Osteocyte (in vitro differentiated cells): ENCODE results near the gene DNAH2. TPM values are rescaled to one million over a fixed set of nuclear protein-coding genes. Genes with fewer than 3 reads are reported as not detected.

Experiments
- DNase-seq: peaks from one replicate; pipeline ENCODE4 v3.0.0; 2021; ENCODE audit warnings: mixed read lengths; ENCODE audit not compliant: unreplicated experiment; ENCODE audit errors: extremely low spot score
- H3K27ac Mint-ChIP-seq: one replicate; pipeline ENCODE4 v1.8.0; 2021; ENCODE audit warnings: mild to moderate bottlenecking, mixed read lengths; ENCODE audit not compliant: unreplicated experiment
- H3K27me3 Mint-ChIP-seq: one replicate; pipeline ENCODE4 v1.8.0; 2021; ENCODE audit warnings: mixed read lengths; ENCODE audit not compliant: unreplicated experiment
- H3K36me3 Mint-ChIP-seq: one replicate; pipeline ENCODE4 v1.8.0; 2021; ENCODE audit warnings: mixed read lengths; ENCODE audit not compliant: unreplicated experiment
- H3K4me1 Mint-ChIP-seq: one replicate; pipeline ENCODE4 v1.8.0; 2021; ENCODE audit warnings: mixed read lengths; ENCODE audit not compliant: unreplicated experiment
- H3K4me3 Mint-ChIP-seq: one replicate; pipeline ENCODE4 v1.8.0; 2021; ENCODE audit warnings: mild to moderate bottlenecking, moderate library complexity, mixed read lengths; ENCODE audit not compliant: unreplicated experiment
- H3K9me3 Mint-ChIP-seq: one replicate; pipeline ENCODE4 v1.8.0; 2021; ENCODE audit warnings: mixed read lengths; ENCODE audit not compliant: unreplicated experiment
- total RNA-seq: library from RNA; stranded (reverse); gene quantifications from 2 replicates; pipeline ENCODE4 v1.2.1, GENCODE V29; 2021
- TF ChIP-seq, protein P1 (sequence below): fragments of 200-600 bp; sonication (generic); IDR thresholded peaks from 2 replicates; pipeline ENCODE4 v1.5.0; 2021; ENCODE audit warnings: antibody characterized with exemption, mild to moderate bottlenecking, moderate library complexity

DNAH2 gene
- total RNA-seq, 1 donor from 2014 or later = 0.03 TPM

DNA sequence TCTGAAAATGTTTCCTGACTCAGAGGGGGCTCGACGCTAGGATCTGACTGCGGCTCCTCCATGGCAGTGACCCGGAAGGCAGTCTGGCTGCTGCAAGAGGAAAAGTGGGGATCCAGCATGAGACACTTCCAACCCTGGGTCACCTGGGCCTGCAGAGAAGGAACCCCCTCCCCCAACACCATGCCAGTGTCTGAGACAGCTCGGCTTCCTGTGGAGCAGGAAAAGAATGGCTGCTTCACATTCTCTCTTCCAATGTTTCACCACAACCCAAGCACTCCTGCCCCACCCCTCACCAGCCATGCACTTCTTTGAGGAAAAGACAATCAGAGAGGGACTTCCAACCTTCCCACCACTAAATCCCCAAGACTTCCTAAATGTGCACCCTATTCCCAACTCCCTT is 41.0 kb upstream of the DNAH2 start:
- Mint-ChIP-seq H3K4me3 (no peak overlapping the region), H3K27ac (no peak overlapping the region), H3K9me3 (peaks cover 6% of the 10 kb centered on the region), H3K27me3 (no peaks in the 10 kb centered on the region), H3K36me3 (peaks cover 30% of the 10 kb centered on the region), H3K4me1 (peaks cover 2% of the 10 kb centered on the region)
- TF ChIP-seq, protein P1, sequence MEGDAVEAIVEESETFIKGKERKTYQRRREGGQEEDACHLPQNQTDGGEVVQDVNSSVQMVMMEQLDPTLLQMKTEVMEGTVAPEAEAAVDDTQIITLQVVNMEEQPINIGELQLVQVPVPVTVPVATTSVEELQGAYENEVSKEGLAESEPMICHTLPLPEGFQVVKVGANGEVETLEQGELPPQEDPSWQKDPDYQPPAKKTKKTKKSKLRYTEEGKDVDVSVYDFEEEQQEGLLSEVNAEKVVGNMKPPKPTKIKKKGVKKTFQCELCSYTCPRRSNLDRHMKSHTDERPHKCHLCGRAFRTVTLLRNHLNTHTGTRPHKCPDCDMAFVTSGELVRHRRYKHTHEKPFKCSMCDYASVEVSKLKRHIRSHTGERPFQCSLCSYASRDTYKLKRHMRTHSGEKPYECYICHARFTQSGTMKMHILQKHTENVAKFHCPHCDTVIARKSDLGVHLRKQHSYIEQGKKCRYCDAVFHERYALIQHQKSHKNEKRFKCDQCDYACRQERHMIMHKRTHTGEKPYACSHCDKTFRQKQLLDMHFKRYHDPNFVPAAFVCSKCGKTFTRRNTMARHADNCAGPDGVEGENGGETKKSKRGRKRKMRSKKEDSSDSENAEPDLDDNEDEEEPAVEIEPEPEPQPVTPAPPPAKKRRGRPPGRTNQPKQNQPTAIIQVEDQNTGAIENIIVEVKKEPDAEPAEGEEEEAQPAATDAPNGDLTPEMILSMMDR = no peak
- no peak for DNase-seq

DNA sequence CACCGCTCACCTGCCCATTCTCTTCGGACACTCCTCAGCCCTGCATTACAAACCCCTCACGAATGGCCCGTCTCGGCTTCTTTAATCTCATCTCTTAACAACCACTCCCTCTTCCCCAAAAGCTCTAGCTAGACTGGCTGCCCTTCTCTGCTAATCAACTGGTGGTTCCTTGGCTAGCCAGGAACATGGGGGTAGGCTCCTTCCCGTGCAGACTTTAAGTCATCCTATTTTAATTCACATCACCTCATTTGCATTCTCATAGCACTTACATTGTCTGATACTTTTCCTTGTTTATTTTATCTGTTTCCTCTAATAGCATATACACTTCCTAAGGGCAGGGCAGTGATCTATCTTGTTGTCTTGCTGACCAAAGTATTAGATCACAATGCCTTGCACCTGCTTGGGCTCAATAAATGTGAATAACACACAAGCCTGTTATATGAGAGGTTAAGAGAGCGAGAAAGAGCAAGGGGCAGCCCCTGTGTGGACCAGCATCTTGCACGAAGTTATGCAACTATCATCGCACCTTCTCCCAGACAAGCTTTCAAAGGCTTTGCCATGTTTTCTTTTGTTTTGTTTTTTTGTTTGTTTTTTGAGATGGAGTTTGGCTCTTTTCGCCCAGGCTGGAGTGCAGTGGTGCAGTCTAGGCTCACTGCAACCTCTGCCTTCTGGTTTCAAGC is 40.0 kb upstream of the DNAH2 start:
- TF ChIP-seq, protein P1 = no peak
- Mint-ChIP-seq H3K27me3 (no peaks in the 10 kb centered on the region), H3K4me1 (peaks cover 2% of the 10 kb centered on the region), H3K27ac (no peak overlapping the region), H3K9me3 (peaks cover 6% of the 10 kb centered on the region), H3K4me3 (no peak overlapping the region), H3K36me3 (peaks cover 26% of the 10 kb centered on the region)
- DNase-seq = no peak

DNA sequence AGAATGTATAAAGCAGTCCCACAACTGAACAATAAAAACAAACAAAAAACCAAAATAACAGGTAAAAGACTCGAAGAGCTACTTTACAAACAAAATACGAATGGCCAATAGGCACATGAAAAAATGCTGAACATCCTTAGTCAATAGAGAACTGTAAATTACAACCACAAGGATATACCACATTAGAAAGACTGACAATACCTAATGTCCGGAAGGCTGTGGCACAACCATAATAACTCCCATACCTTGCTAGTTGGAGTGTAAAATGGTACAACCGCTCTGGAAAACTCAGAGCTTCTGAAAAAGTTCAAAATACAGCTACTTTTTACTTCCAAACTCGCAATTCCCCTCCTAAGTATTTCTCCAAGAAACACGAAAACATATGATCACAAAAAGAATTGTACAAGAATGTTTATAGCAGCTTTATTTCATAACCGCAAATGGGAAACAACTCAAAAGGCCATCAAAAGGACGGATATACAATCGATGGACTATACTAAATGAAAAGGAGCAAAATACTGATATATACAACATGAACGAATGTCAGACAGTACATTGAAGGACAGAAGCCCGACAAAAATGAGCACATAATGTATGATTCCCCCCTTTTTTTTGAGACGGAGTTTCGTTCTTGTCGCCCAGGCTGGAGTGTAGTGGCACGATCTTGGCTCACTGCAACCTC is 32.6 kb upstream of the DNAH2 start:
- Mint-ChIP-seq H3K4me1 (peaks cover 33% of the 10 kb centered on the region), H3K4me3 (peak overlapping the region; percentile 95), H3K27ac (peak overlapping the region; percentile 99), H3K36me3 (no peaks in the 10 kb centered on the region), H3K27me3 (no peaks in the 10 kb centered on the region), H3K9me3 (no peaks in the 10 kb centered on the region)
- DNase-seq = no peak
- TF ChIP-seq, protein P1 = no peak

DNA sequence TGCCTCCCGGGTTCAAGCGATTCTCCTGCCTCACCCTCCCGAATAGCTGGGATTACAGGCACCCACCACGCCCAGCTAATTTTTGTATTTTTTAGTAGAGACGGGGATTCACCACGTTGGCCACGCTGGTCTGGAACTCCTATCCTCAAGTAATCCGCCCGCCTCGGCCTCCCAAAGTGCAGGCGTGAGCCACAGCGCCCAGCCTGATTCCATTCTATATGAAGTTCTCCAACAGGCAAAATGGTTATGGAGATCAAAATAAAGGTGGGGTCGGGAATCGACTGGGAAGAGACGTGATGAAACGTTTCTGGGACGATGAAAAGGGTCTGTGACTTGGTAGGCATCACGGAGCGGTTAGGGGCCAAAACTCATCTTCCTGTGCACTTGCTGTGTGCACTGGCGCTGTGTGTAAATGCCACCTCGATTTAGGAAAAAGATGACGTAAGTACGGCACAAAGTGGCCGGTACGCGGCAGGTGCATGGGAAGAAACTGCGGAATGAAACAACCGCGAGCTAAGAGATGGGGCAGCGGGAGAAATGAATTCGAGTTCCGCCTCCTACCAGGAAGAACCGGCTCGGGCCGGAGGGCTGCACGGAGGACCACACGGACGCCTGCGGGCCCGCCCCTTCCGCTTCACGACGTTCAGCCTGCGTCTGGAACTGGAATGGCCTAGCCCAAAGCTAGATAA is 31.9 kb upstream of the DNAH2 start:
- Mint-ChIP-seq H3K27ac (peak overlapping the region; percentile 99), H3K36me3 (no peaks in the 10 kb centered on the region), H3K27me3 (no peaks in the 10 kb centered on the region), H3K4me1 (peaks cover 33% of the 10 kb centered on the region), H3K9me3 (no peaks in the 10 kb centered on the region), H3K4me3 (peak overlapping the region; percentile 95)
- TF ChIP-seq, protein P1 = no peak
- DNase-seq = peak; percentile 97
